RWPE1 (cell line): ENCODE measurements around the gene THADA.

Experiments used
- CTCF ChIA-PET: fragments of 350-600 bp; sonication (Branson Sonifier 250); formaldehyde crosslinking; extraction: SDS; loops from one replicate; lab custom pipeline; 2021; lab: Yijun Ruan, JAX
- POLR2A ChIA-PET: fragments of 400-600 bp; formaldehyde crosslinking; extraction: SDS; loops from one replicate; lab custom pipeline; 2020; ENCODE audit warnings: antibody characterized with exemption; ENCODE audit not compliant: low non-redundant PET; lab: Yijun Ruan, JAX
- DNase-seq: peaks from one replicate; pipeline ENCODE4 v3.0.0; 2012; ENCODE audit warnings: low spot score
- H3K27ac ChIP-seq: fragments of 450-650 bp; 2 replicates; pipeline ENCODE4 v1.5.1; 2017
- CTCF ChIP-seq: fragments of 450-650 bp; conservative IDR thresholded peaks from 2 replicates; pipeline ENCODE4 v1.5.1; 2017; ENCODE audit warnings: low read depth, mild to moderate bottlenecking

THADA gene

GRCh38 chr2:43270461-43270860, 325.4 kb downstream of the THADA start:
- ChIA-PET CTCF (interaction anchor here (0.5 kb wide), 1 partner anchor 347 kb away, joined by 3 read pairs; no protein-coding TSS in a partner anchor), POLR2A (no interaction called here)
- DNase-seq = no peak
- peak overlapping the region; percentile 46; the same call in 1 of the 2 replicates for H3K27ac ChIP-seq
- no peak for TF ChIP-seq CTCF

GRCh38 chr2:43269706-43270105, 326.1 kb downstream of the THADA start:
- ChIA-PET CTCF (no interaction called here), POLR2A (no interaction called here)

GRCh38 chr2:43269074-43269572, 326.7 kb downstream of the THADA start:
- peak overlapping the region; percentile 46 for H3K27ac ChIP-seq
- DNase-seq = no peak
- POLR2A ChIA-PET = no interaction called here
- no peak for TF ChIP-seq CTCF
- CTCF ChIA-PET = no interaction called here

More at GRCh38 chr2:43269706-43270105, 326.1 kb downstream of the THADA start:
- TF ChIP-seq CTCF = no peak
- H3K27ac ChIP-seq = peak overlapping the region; percentile 46
- DNase-seq = no peak

GRCh38 chr2:43268066-43268953, 327.5 kb downstream of the THADA start:
- no peak for DNase-seq
- peak overlapping the region; percentile 46 for H3K27ac ChIP-seq
- TF ChIP-seq CTCF = no peak
- POLR2A ChIA-PET = no interaction called here
- CTCF ChIA-PET = no interaction called here

- CTCF ChIA-PET = no interaction called here
- DNase-seq = no peak
These were observed 328.5 kb downstream of the THADA start for GRCh38 chr2:43267381-43267780.

More at GRCh38 chr2:43267381-43267780, 328.5 kb downstream of the THADA start:
- no peak for TF ChIP-seq CTCF
- POLR2A ChIA-PET = no interaction called here
- no peak overlapping the region for H3K27ac ChIP-seq
